GM12801 (cell line): Measurements from ENCODE around the gene HCFC1.

ENCODE experiments used
- CTCF ChIP-seq: IDR thresholded peaks from one replicate; pipeline ENCODE4 v1.5.1; 2011; ENCODE audit warnings: control low read depth; ENCODE audit not compliant: insufficient read length; ENCODE audit errors: extremely low read depth

Gene HCFC1

GRCh38 chrX:153908219-153908860, 63.3 kb downstream of the HCFC1 start:
- TF ChIP-seq CTCF = no peak

- TF ChIP-seq CTCF = no peak
These were observed 64.2 kb downstream of the HCFC1 start for GRCh38 chrX:153907456-153907855.

- no peak for TF ChIP-seq CTCF
These were observed 65.3 kb downstream of the HCFC1 start for GRCh38 chrX:153906126-153906917.

GRCh38 chrX:153905481-153906095, 66.0 kb downstream of the HCFC1 start:
- no peak for TF ChIP-seq CTCF

GRCh38 chrX:153903991-153904957, 67.3 kb downstream of the HCFC1 start, which contains the start of gene AVPR2:
TSS of gene AVPR2 (plus strand) at chrX:153904673. CDS start at chrX:153905146, 473 bp downstream.
- TF ChIP-seq CTCF = no peak

- no peak for TF ChIP-seq CTCF
These were observed 68.2 kb downstream of the HCFC1 start for GRCh38 chrX:153903238-153903980.
